Lung (tissue), 13 donors: ENCODE results near the gene KCNMB4. TPM values are rescaled to one million over a fixed set of nuclear protein-coding genes. Genes with fewer than 3 reads are reported as not detected.

Experiments used
- ATAC-seq: fragments of 200-7000 bp; cut with Tn5 transposase; one replicate; pipeline ENCODE4 v1.9.1; 2020; ENCODE audit warnings: moderate number of reproducible peaks; ENCODE audit not compliant: insufficient read depth, low FRiP score
- DNase-seq, 3 donors: peaks; one replicate each; pipeline ENCODE4 v3.0.0-alpha.2; 2013 to 2017
- H3K27ac ChIP-seq, 2 donors: one replicate each; pipeline ENCODE4 v1.5.1; 2013; ENCODE audit warnings: mild to moderate bottlenecking in 2 of 2, moderate library complexity in 2 of 2, control low read depth in 1 of 2, inconsistent platforms in 1 of 2, low read depth in 1 of 2, low read length in 1 of 2
- H3K27me3 ChIP-seq, 3 donors: one replicate each; pipeline ENCODE4 v1.5.1; 2013; ENCODE audit warnings: low read length in 2 of 3; ENCODE audit not compliant: control insufficient read depth in 3 of 3, insufficient read depth in 3 of 3
- H3K36me3 ChIP-seq, 4 donors: one replicate each; pipeline ENCODE4 v1.5.1; 2013; ENCODE audit warnings: low read length in 4 of 4, mild to moderate bottlenecking in 1 of 4, moderate library complexity in 1 of 4; ENCODE audit not compliant: control insufficient read depth in 4 of 4, insufficient read depth in 4 of 4
- H3K4me1 ChIP-seq, 5 donors: one replicate each; pipeline ENCODE4 v1.5.1; 2013; ENCODE audit warnings: low read length in 5 of 5, mild to moderate bottlenecking in 2 of 5, moderate library complexity in 1 of 5; ENCODE audit not compliant: control insufficient read depth in 5 of 5, insufficient read depth in 5 of 5
- H3K4me3 ChIP-seq: one replicate; pipeline ENCODE4 v1.5.1; 2013; ENCODE audit warnings: mild to moderate bottlenecking, control low read depth, moderate library complexity
- H3K9ac ChIP-seq, 2 donors: one replicate each; pipeline ENCODE4 v1.5.1; 2013; ENCODE audit warnings: low read length in 2 of 2, control low read depth in 1 of 2; ENCODE audit not compliant: insufficient read depth in 1 of 2
- H3K9me3 ChIP-seq, 4 donors: one replicate each; pipeline ENCODE4 v1.5.1; 2013; ENCODE audit warnings: low read length in 3 of 4, mild to moderate bottlenecking in 1 of 4, moderate library complexity in 1 of 4; ENCODE audit not compliant: control insufficient read depth in 4 of 4, insufficient read depth in 3 of 4
- CTCF ChIP-seq: IDR thresholded peaks from 2 replicates; pipeline ENCODE4 v1.5.1; 2012; ENCODE audit warnings: mild to moderate bottlenecking; ENCODE audit errors: control extremely low read depth, extremely low read depth
- WGBS, 2 donors: extraction: QIAGEN DNeasy Blood & Tissue Kit; methylation state at CpG; one replicate each; pipeline ENCODE4 v1.1.7; 2013; 5-methylcytosine and 5-hydroxymethylcytosine counted together
- polyA plus RNA-seq, 2 donors: library from polyadenylated mRNA; stranded (reverse); fragments of 200-250 nt; gene quantifications; one replicate each; pipeline ENCODE4 v1.2.1, GENCODE V29; 2013
- small RNA-seq: library from RNA; depleted of rRNA; stranded (forward); fragments of <200 nt; gene quantifications from one replicate; pipeline ENCODE3, GENCODE V24; 2014; ENCODE audit warnings: low replicate concordance
- total RNA-seq, 2 donors: library from RNA; depleted of rRNA in 1 of 2; stranded (reverse); fragments of >200 nt in 1 of 2; gene quantifications; one replicate each; pipeline ENCODE4 v1.2.1, GENCODE V29; 2014 to 2021
- donor health status: control.
- donor health status: control.
- donor health status: Bipolar disorder and iron deficiency.
- donor health status: healthy.
- donor health status: DM: yes; HTN: yes; CAD: no.

The KCNMB4 gene
- total and polyA plus RNA-seq, 4 donors: 1.6 to 8.7 (median 5.1) TPM

GRCh38 chr12:70469221-70469820, 103.2 kb downstream of the KCNMB4 start:
- Histone ChIP-seq H3K9me3 (no peaks in the 10 kb centered on the region), H3K4me3 (no peak overlapping the region), H3K27ac (no peak overlapping the region), H3K9ac (no peak overlapping the region), H3K27me3 (no peaks in the 10 kb centered on the region), H3K36me3 (no peaks in the 10 kb centered on the region), H3K4me1 (no peaks in the 10 kb centered on the region)
- DNase-seq (no peak), ATAC-seq (no peak)
- no peak for TF ChIP-seq CTCF
- WGBS, 2 donors: 83 to 89% methylated on average over 12 of the region's 12 CpGs

GRCh38 chr12:70482764-70483163, 116.7 kb downstream of the KCNMB4 start:
- DNase-seq (no peak), ATAC-seq (no peak)
- peaks cover 0 to 13% (median 0%) of the 10 kb centered on the region in 3 donors for H3K27me3 ChIP-seq
- no peaks in the 10 kb centered on the region for H3K36me3 ChIP-seq
- 83 to 93% methylated on average over 1 of the region's 1 CpG for WGBS, 2 donors
- H3K9ac ChIP-seq: no peak overlapping the region
- H3K9me3 ChIP-seq: no peaks in the 10 kb centered on the region
- TF ChIP-seq CTCF: no peak
- no peak overlapping the region for H3K27ac ChIP-seq
- H3K4me1 ChIP-seq: peaks cover 0 to 9% (median 7%) of the 10 kb centered on the region in 5 donors
- no peak overlapping the region for H3K4me3 ChIP-seq

Small RNA genes within 50 kb of the gene (small RNA-seq; reads per million reads assigned to genes)
- not detected for gene RNU4-65P

Other genes with a start within 250 kb of the KCNMB4 start
- 100 to 1,000 TPM in 1 of 2 donors, 10 to 100 TPM in 1; 46.6 to 243 TPM for gene CNOT2, start 122.9 kb upstream of the KCNMB4 start, total RNA-seq
- 10 to 100 TPM; 21.9 to 34.1 TPM for gene CNOT2, start 122.9 kb upstream of the KCNMB4 start, polyA plus RNA-seq